Measurements from ENCODE around the gene PI4K2B. TPM values are rescaled to one million over a fixed set of nuclear protein-coding genes. Genes with fewer than 3 reads are reported as not detected.

PI4K2B gene
- total and polyA plus RNA-seq, 2 of the 13 experiments (the other 11 are each of a cell fraction or from before 2014, with no cell fraction given) = 6.9 to 25.8 TPM

GRCh38 chr4:25312496-25313200, 78.8 kb downstream of the PI4K2B start, which contains the start of gene ZCCHC4 (continued):
- TF ChIP-seq MTA1 (CRISPR knock-in tag; IDR thresholded peaks at IDR 0.05; ENCODE audit: borderline replicate concordance) (peak; percentile 75), MTF1 (CRISPR knock-in tag; IDR thresholded peaks at IDR 0.05) (0 out of 2 replicates have a peak, but pooled peaks have one; percentile 31), ZNF512 (CRISPR knock-in tag; IDR thresholded peaks at IDR 0.05) (no peak), ZC3H13 (CRISPR knock-in tag; IDR thresholded peaks at IDR 0.05) (peak; percentile 73; the same call in 1 of the 2 replicates), SCMH1 (CRISPR knock-in tag; IDR thresholded peaks at IDR 0.05; ENCODE audit: borderline replicate concordance) (no peak), SALL1 (CRISPR knock-in tag; IDR thresholded peaks at IDR 0.05) (peak; percentile 90), SIN3A (IDR thresholded peaks at IDR 0.05; ENCODE audit: borderline replicate concordance, low read depth, low read length) (peak; percentile 85; the same call in 1 of the 2 replicates), PCBP2 (optimal IDR thresholded peaks at IDR 0.05; ENCODE audit: low read depth, low read length, poor library complexity, severe bottlenecking) (no peak), TSC22D2 (CRISPR knock-in tag; IDR thresholded peaks at IDR 0.05; ENCODE audit: borderline replicate concordance) (peak; percentile 68; the same call in 1 of the 2 replicates), ZNF280D (CRISPR knock-in tag; IDR thresholded peaks at IDR 0.05) (peak; percentile 85; the same call in 1 of the 2 replicates), ZNF552 (CRISPR knock-in tag; IDR thresholded peaks at IDR 0.05; ENCODE audit: borderline replicate concordance) (no peak), NFYB (CRISPR knock-in tag; IDR thresholded peaks at IDR 0.05) (peak; percentile 37; the same call in 1 of the 2 replicates), ZXDC (CRISPR knock-in tag; IDR thresholded peaks at IDR 0.05) (no peak), ZBTB49 (CRISPR knock-in tag; IDR thresholded peaks at IDR 0.05; ENCODE audit: borderline replicate concordance) (no peak), ZNF543 (CRISPR knock-in tag; IDR thresholded peaks at IDR 0.05) (no peak)
- TF ChIP-seq, protein P1, sequence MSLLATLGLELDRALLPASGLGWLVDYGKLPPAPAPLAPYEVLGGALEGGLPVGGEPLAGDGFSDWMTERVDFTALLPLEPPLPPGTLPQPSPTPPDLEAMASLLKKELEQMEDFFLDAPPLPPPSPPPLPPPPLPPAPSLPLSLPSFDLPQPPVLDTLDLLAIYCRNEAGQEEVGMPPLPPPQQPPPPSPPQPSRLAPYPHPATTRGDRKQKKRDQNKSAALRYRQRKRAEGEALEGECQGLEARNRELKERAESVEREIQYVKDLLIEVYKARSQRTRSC (CRISPR knock-in tag; IDR thresholded peaks at IDR 0.05; ENCODE audit: low read depth) = no peak

Measured in HepG2 (cell line).